HepG2 (cell line): ENCODE measurements around the gene DDX50.
"Not testable (repeated sequence)": the region's sequence is repeated elsewhere in the genome, so short reads cannot be mapped to it uniquely, and the experiment has no call there.

ENCODE experiments used
- CBX5 ChIP-seq: sonication (generic); formaldehyde crosslinking; IDR thresholded peaks from 2 replicates; pipeline ENCODE4 v1.4.0; 2020; ENCODE audit warnings: missing genetic modification reagents, borderline replicate concordance
- NFRKB ChIP-seq: fragments of 450-650 bp; IDR thresholded peaks from 2 replicates; pipeline ENCODE4 v1.6.1; 2017
- NKX3-1 ChIP-seq: sonication (generic); formaldehyde crosslinking; IDR thresholded peaks from 2 replicates; pipeline ENCODE4 v1.5.0; 2020; ENCODE audit warnings: missing genetic modification reagents
- RBFOX2 ChIP-seq: fragments of 200-400 bp; formaldehyde crosslinking; IDR thresholded peaks from 2 replicates; pipeline ENCODE4 v1.6.1; 2017; ENCODE audit warnings: low read depth, mild to moderate bottlenecking, low read length
- TAF1 ChIP-seq: sonication (generic); formaldehyde crosslinking; IDR thresholded peaks from 2 replicates; pipeline ENCODE4 v1.4.0; 2020; ENCODE audit warnings: missing genetic modification reagents
- ZFY ChIP-seq: sonication (generic); formaldehyde crosslinking; IDR thresholded peaks from 2 replicates; pipeline ENCODE4 v1.4.0; 2020; ENCODE audit warnings: missing genetic modification reagents
- TF ChIP-seq, protein P1 (sequence below): sonication (generic); formaldehyde crosslinking; IDR thresholded peaks from 2 replicates; pipeline ENCODE4 v1.5.0; 2020; ENCODE audit warnings: mild to moderate bottlenecking, missing genetic modification reagents, moderate library complexity
- TF ChIP-seq, protein P2 (sequence below): sonication (generic); formaldehyde crosslinking; IDR thresholded peaks from 2 replicates; pipeline ENCODE4 v1.4.0; 2020; ENCODE audit warnings: missing genetic modification reagents
- TF ChIP-seq, protein P3 (sequence below): sonication (generic); formaldehyde crosslinking; conservative IDR thresholded peaks from 2 replicates; pipeline ENCODE4 v1.4.0; 2020; ENCODE audit warnings: missing genetic modification reagents
- TF ChIP-seq, protein P4 (sequence below): sonication (generic); formaldehyde crosslinking; IDR thresholded peaks from one replicate; pipeline ENCODE4 v1.5.1; 2020; ENCODE audit warnings: mild to moderate bottlenecking, missing genetic modification reagents; ENCODE audit errors: not compliant biosample characterization
- TF ChIP-seq, protein P5 (sequence below): sonication (generic); formaldehyde crosslinking; IDR thresholded peaks from 2 replicates; pipeline ENCODE4 v1.4.0; 2020; ENCODE audit warnings: missing genetic modification reagents

DNA sequence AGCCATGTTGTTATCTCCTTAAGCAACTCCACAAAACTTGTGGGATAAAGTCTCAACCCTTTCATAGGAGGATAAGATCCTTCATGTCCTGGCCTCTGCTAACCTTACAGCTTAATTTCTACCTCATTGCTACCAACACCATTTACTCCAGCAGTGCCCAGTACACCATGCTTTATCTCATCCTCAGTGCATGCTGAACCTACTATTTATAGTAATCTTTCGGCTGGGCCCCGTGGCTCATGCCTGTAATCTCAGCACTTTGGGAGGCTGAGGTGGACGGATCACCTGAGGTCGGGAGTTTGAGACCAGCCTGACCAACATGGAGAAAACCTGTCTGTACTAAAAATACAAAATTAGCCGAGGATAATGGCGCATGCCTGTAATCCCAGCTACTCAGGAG is 78.6 kb downstream of the DDX50 start:
- not testable (repeated sequence) for TF ChIP-seq TAF1 (CRISPR knock-in tag); NKX3-1; RBFOX2; CBX5 (CRISPR knock-in tag); ZFY (CRISPR knock-in tag); NFRKB
- TF ChIP-seq, protein P1, sequence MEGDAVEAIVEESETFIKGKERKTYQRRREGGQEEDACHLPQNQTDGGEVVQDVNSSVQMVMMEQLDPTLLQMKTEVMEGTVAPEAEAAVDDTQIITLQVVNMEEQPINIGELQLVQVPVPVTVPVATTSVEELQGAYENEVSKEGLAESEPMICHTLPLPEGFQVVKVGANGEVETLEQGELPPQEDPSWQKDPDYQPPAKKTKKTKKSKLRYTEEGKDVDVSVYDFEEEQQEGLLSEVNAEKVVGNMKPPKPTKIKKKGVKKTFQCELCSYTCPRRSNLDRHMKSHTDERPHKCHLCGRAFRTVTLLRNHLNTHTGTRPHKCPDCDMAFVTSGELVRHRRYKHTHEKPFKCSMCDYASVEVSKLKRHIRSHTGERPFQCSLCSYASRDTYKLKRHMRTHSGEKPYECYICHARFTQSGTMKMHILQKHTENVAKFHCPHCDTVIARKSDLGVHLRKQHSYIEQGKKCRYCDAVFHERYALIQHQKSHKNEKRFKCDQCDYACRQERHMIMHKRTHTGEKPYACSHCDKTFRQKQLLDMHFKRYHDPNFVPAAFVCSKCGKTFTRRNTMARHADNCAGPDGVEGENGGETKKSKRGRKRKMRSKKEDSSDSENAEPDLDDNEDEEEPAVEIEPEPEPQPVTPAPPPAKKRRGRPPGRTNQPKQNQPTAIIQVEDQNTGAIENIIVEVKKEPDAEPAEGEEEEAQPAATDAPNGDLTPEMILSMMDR (CRISPR knock-in tag), result not testable (repeated sequence)
- TF ChIP-seq, protein P2, sequence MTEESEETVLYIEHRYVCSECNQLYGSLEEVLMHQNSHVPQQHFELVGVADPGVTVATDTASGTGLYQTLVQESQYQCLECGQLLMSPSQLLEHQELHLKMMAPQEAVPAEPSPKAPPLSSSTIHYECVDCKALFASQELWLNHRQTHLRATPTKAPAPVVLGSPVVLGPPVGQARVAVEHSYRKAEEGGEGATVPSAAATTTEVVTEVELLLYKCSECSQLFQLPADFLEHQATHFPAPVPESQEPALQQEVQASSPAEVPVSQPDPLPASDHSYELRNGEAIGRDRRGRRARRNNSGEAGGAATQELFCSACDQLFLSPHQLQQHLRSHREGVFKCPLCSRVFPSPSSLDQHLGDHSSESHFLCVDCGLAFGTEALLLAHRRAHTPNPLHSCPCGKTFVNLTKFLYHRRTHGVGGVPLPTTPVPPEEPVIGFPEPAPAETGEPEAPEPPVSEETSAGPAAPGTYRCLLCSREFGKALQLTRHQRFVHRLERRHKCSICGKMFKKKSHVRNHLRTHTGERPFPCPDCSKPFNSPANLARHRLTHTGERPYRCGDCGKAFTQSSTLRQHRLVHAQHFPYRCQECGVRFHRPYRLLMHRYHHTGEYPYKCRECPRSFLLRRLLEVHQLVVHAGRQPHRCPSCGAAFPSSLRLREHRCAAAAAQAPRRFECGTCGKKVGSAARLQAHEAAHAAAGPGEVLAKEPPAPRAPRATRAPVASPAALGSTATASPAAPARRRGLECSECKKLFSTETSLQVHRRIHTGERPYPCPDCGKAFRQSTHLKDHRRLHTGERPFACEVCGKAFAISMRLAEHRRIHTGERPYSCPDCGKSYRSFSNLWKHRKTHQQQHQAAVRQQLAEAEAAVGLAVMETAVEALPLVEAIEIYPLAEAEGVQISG (CRISPR knock-in tag), result not testable (repeated sequence)
- TF ChIP-seq, protein P3, sequence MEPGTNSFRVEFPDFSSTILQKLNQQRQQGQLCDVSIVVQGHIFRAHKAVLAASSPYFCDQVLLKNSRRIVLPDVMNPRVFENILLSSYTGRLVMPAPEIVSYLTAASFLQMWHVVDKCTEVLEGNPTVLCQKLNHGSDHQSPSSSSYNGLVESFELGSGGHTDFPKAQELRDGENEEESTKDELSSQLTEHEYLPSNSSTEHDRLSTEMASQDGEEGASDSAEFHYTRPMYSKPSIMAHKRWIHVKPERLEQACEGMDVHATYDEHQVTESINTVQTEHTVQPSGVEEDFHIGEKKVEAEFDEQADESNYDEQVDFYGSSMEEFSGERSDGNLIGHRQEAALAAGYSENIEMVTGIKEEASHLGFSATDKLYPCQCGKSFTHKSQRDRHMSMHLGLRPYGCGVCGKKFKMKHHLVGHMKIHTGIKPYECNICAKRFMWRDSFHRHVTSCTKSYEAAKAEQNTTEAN (CRISPR knock-in tag), result not testable (repeated sequence)
- TF ChIP-seq, protein P4, sequence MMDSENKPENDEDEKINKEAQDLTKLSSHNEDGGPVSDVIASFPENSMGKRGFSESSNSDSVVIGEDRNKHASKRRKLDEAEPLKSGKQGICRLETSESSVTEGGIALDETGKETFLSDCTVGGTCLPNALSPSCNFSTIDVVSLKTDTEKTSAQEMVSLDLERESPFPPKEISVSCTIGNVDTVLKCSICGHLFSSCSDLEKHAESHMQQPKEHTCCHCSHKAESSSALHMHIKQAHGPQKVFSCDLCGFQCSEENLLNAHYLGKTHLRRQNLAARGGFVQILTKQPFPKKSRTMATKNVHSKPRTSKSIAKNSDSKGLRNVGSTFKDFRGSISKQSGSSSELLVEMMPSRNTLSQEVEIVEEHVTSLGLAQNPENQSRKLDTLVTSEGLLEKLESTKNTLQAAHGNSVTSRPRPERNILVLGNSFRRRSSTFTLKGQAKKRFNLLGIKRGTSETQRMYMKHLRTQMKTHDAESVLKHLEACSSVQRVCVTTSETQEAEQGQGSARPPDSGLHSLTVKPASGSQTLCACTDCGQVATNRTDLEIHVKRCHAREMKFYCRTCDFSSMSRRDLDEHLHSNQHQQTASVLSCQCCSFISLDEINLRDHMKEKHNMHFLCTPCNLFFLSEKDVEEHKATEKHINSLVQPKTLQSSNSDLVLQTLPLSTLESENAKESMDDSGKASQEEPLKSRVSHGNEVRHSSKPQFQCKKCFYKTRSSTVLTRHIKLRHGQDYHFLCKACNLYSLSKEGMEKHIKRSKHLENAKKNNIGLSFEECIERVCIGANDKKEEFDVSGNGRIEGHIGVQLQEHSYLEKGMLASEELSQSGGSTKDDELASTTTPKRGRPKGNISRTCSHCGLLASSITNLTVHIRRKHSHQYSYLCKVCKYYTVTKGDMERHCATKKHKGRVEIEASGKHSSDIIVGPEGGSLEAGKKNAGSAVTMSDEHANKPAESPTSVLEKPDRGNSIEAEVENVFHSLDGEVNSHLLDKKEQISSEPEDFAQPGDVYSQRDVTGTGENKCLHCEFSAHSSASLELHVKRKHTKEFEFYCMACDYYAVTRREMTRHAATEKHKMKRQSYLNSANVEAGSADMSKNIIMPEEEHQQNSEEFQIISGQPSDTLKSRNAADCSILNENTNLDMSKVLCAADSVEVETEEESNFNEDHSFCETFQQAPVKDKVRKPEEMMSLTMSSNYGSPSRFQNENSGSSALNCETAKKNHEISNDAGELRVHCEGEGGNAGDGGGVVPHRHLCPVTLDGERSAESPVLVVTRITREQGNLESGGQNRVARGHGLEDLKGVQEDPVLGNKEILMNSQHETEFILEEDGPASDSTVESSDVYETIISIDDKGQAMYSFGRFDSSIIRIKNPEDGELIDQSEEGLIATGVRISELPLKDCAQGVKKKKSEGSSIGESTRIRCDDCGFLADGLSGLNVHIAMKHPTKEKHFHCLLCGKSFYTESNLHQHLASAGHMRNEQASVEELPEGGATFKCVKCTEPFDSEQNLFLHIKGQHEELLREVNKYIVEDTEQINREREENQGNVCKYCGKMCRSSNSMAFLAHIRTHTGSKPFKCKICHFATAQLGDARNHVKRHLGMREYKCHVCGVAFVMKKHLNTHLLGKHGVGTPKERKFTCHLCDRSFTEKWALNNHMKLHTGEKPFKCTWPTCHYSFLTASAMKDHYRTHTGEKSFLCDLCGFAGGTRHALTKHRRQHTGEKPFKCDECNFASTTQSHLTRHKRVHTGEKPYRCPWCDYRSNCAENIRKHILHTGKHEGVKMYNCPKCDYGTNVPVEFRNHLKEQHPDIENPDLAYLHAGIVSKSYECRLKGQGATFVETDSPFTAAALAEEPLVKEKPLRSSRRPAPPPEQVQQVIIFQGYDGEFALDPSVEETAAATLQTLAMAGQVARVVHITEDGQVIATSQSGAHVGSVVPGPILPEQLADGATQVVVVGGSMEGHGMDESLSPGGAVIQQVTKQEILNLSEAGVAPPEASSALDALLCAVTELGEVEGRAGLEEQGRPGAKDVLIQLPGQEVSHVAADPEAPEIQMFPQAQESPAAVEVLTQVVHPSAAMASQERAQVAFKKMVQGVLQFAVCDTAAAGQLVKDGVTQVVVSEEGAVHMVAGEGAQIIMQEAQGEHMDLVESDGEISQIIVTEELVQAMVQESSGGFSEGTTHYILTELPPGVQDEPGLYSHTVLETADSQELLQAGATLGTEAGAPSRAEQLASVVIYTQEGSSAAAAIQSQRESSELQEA (CRISPR knock-in tag), result not testable (repeated sequence)
- TF ChIP-seq, protein P5, sequence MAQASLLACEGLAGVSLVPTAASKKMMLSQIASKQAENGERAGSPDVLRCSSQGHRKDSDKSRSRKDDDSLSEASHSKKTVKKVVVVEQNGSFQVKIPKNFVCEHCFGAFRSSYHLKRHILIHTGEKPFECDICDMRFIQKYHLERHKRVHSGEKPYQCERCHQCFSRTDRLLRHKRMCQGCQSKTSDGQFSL (CRISPR knock-in tag), result not testable (repeated sequence)
